Measurements from ENCODE around the gene TGFA.

- TF ChIP-seq CTCF (IDR thresholded peaks at IDR 0.05) (no peak), POLR2A (IDR thresholded peaks at IDR 0.05) (no peak), EP300 (IDR thresholded peaks at IDR 0.05) (no peak)
Observed at GRCh38 chr2:70435138-70435537, 118.5 kb downstream of the TGFA start.
